HG03095 (cell line): ENCODE measurements around the gene TRIM10.
"Not testable (repeated sequence)": the region's sequence is repeated elsewhere in the genome, so short reads cannot be mapped to it uniquely, and the experiment has no call there.

Experiments
- ATAC-seq: cut with Tn5 transposase; IDR thresholded peaks from one replicate; pipeline ENCODE4 v1.9.1; 2021; ENCODE audit warnings: moderate library complexity; ENCODE audit not compliant: unreplicated experiment

TRIM10 gene

GRCh38 chr6:30172681-30173080 lies 11.7 kb upstream of the TRIM10 start:
- ATAC-seq: no peak

- ATAC-seq: no peak
Observed at GRCh38 chr6:30171677-30172471, 10.9 kb upstream of the TRIM10 start.

GRCh38 chr6:30169658-30170614 lies 8.9 kb upstream of the TRIM10 start:
- no peak for ATAC-seq

GRCh38 chr6:30168741-30169140 lies 7.7 kb upstream of the TRIM10 start:
- no peak for ATAC-seq

GRCh38 chr6:30167101-30167500 lies 6.1 kb upstream of the TRIM10 start:
- no peak for ATAC-seq

GRCh38 chr6:30165238-30165637 lies 4.2 kb upstream of the TRIM10 start:
- not testable (repeated sequence) for ATAC-seq

GRCh38 chr6:30164714-30165113 lies 3.7 kb upstream of the TRIM10 start:
- ATAC-seq: no peak

- no peak for ATAC-seq
Observed at GRCh38 chr6:30163918-30164654, 3.1 kb upstream of the TRIM10 start.

- ATAC-seq: no peak
Observed at GRCh38 chr6:30163090-30163917, 2.3 kb upstream of the TRIM10 start, which contains the start of gene TRIM15. Gene TRIM15 (plus strand): TSS chr6:30163546. CDS start chr6:30163685, 139 bp downstream.

- no peak for ATAC-seq
Observed at GRCh38 chr6:30162265-30163089, 1.5 kb upstream of the TRIM10 start.

GRCh38 chr6:30160008-30160784 lies 815 bp downstream of the TRIM10 start:
- no peak for ATAC-seq

- ATAC-seq: no peak
Observed at GRCh38 chr6:30158475-30159040, 2.5 kb downstream of the TRIM10 start.

- ATAC-seq: no peak
Observed at GRCh38 chr6:30157999-30158398, 3.0 kb downstream of the TRIM10 start.

- ATAC-seq: no peak
Observed at GRCh38 chr6:30157581-30157980, 3.4 kb downstream of the TRIM10 start.

- no peak for ATAC-seq
Observed at GRCh38 chr6:30156774-30157173, 4.2 kb downstream of the TRIM10 start.

- no peak for ATAC-seq
Observed at GRCh38 chr6:30156262-30156599, 4.8 kb downstream of the TRIM10 start.

GRCh38 chr6:30155520-30156261 lies 5.3 kb downstream of the TRIM10 start:
- no peak for ATAC-seq
